Stimulated activated memory B cell treated with anti-CD40 and anti-IgM and Interleukin-4, amounts not matched to agents 10 μg/mL and 1 μg/mL and 100 μg/mL, for 72 hours (primary cell): ENCODE data around the gene FFAR1.
"Not testable (repeated sequence)": the region's sequence is repeated elsewhere in the genome, so short reads cannot be mapped to it uniquely, and the experiment has no call there.

Experiments
- ATAC-seq: fragments of 150-1000 bp; cut with Tn5 transposase; 2 replicates; pipeline ENCODE4 v1.10.0; 2021
- H3K27ac Mint-ChIP-seq: one replicate; pipeline ENCODE4 v1.8.0; 2022; ENCODE audit warnings: mild to moderate bottlenecking, mixed read lengths
- H3K27me3 Mint-ChIP-seq: one replicate; pipeline ENCODE4 v1.8.0; 2022; ENCODE audit warnings: mixed read lengths
- H3K36me3 Mint-ChIP-seq: one replicate; pipeline ENCODE4 v1.8.0; 2022; ENCODE audit warnings: mixed read lengths
- H3K4me1 Mint-ChIP-seq: one replicate; pipeline ENCODE4 v1.8.0; 2022; ENCODE audit warnings: mixed read lengths
- H3K4me3 Mint-ChIP-seq: one replicate; pipeline ENCODE4 v1.8.0; 2022; ENCODE audit warnings: mild to moderate bottlenecking, moderate library complexity, mixed read lengths
- H3K9me3 Mint-ChIP-seq: one replicate; pipeline ENCODE4 v1.8.0; 2022; ENCODE audit warnings: mixed read lengths

FFAR1 gene

DNA sequence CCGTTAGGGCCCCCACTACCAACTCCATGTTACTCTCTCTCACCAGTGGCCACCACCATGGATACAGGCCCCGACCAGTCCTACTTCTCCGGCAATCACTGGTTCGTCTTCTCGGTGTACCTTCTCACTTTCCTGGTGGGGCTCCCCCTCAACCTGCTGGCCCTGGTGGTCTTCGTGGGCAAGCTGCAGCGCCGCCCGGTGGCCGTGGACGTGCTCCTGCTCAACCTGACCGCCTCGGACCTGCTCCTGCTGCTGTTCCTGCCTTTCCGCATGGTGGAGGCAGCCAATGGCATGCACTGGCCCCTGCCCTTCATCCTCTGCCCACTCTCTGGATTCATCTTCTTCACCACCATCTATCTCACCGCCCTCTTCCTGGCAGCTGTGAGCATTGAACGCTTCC, 11.1 kb downstream of the FFAR1 start:
- not testable (repeated sequence) for ATAC-seq

DNA sequence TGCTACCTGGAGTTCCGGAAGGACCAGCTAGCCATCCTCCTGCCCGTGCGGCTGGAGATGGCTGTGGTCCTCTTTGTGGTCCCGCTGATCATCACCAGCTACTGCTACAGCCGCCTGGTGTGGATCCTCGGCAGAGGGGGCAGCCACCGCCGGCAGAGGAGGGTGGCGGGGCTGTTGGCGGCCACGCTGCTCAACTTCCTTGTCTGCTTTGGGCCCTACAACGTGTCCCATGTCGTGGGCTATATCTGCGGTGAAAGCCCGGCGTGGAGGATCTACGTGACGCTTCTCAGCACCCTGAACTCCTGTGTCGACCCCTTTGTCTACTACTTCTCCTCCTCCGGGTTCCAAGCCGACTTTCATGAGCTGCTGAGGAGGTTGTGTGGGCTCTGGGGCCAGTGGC, 11.7 kb downstream of the FFAR1 start:
- not testable (repeated sequence) for H3K4me1 Mint-ChIP-seq, ATAC-seq

More for the DNA sequence above, 11.1 kb downstream of the FFAR1 start:
- peaks cover 57% of the 10 kb centered on the region for H3K27me3 Mint-ChIP-seq
- H3K4me1 Mint-ChIP-seq, H3K36me3 Mint-ChIP-seq, H3K9me3 Mint-ChIP-seq, H3K27ac Mint-ChIP-seq, H3K4me3 Mint-ChIP-seq: not testable (repeated sequence)

DNA sequence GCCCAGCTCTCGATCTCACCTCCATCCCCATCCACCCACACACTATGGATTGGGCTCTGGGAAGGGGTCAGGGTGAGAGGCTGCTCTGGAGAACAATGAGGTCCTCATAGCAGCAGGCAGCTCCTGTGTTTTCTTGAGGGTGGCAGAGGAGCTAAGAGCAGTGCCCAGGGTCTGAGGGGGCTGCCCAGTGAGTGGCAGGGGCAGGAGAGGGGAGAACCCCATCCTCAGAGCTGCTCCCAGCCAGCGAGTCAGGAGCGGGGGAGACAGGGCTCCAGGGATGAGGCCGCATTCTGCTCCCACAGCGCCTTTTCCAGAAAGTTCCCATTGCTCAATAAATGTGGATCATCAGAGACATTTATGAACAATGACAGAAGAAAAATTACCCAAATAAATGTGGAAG, 12.4 kb downstream of the FFAR1 start:
- not testable (repeated sequence) for H3K9me3 Mint-ChIP-seq, H3K27ac Mint-ChIP-seq, H3K4me3 Mint-ChIP-seq, H3K4me1 Mint-ChIP-seq, H3K36me3 Mint-ChIP-seq, ATAC-seq
- H3K27me3 Mint-ChIP-seq = peaks cover 67% of the 10 kb centered on the region

More for the DNA sequence above, 11.7 kb downstream of the FFAR1 start:
- not testable (repeated sequence) for H3K4me3 Mint-ChIP-seq, H3K9me3 Mint-ChIP-seq, H3K27ac Mint-ChIP-seq, H3K36me3 Mint-ChIP-seq
- peaks cover 62% of the 10 kb centered on the region for H3K27me3 Mint-ChIP-seq

DNA sequence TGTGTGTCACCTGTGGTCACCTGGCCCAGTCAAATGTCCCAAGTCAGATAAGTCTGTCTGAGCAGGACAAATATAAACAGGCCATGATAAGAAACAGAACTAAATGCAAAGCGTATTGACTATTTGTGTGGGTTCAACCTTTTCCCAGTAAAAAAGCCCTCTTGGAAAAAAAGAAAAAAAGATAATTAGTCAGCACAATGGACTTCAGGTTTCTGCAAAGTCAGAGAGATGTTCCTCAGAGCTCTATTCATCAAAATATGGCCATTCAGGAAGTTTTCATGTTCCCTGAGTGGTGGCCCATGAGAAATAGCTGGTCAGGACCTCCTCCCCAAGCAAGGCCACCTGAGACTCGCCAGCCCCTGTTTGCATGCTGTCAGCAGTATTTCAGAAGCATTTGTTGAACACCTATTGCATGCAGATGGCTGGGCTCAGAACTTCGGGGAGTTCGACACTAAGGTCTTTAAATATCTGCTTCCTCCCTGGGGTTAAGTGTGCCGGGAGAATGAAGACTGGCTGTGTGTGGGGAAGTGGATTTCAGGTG, 13.2 kb downstream of the FFAR1 start:
- Mint-ChIP-seq H3K9me3 (no peaks in the 10 kb centered on the region), H3K4me3 (no peak overlapping the region), H3K27ac (no peak overlapping the region), H3K4me1 (peaks cover 7% of the 10 kb centered on the region), H3K36me3 (no peaks in the 10 kb centered on the region), H3K27me3 (peaks cover 68% of the 10 kb centered on the region)
- ATAC-seq = no peak

DNA sequence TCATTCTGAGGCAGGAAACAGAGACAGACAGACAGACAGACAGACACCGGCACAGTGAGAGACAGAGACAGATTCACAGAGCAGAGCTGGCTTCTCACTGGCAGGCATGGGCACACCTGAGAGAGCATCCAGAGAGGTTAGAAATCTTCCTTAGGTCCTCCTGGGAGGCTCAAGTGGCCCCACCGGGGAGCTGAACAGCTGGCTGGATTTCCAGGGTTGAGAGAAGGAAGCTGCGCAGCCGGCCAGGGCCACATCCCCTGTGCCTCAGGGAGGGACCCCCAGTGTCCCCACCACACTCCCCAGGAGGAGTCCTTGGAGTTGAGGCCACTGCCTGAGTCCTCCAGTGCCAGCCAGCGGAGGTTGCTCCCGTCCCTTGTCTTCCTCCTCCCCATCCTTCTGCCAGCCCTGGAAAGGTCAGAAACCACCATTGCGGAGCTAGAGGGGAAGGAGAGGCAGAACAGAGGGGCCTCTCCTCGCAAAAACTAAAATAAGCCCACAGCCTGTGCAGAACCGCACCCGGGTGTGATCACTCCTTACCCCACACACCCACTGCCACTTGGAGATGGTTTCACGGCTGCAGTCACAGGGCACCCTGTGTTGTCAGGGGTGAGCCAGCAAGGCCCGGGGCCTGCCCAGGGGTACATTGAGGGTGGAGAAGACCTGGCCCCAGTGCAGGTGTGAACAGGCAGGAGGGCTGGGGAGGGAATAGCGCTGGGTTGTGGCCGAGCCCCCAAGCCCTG, 14.7 kb downstream of the FFAR1 start:
- Mint-ChIP-seq H3K4me1 (peaks cover 7% of the 10 kb centered on the region), H3K4me3 (no peak overlapping the region), H3K36me3 (no peaks in the 10 kb centered on the region), H3K27me3 (peaks cover 61% of the 10 kb centered on the region), H3K27ac (no peak overlapping the region), H3K9me3 (no peaks in the 10 kb centered on the region)
- ATAC-seq = no peak

DNA sequence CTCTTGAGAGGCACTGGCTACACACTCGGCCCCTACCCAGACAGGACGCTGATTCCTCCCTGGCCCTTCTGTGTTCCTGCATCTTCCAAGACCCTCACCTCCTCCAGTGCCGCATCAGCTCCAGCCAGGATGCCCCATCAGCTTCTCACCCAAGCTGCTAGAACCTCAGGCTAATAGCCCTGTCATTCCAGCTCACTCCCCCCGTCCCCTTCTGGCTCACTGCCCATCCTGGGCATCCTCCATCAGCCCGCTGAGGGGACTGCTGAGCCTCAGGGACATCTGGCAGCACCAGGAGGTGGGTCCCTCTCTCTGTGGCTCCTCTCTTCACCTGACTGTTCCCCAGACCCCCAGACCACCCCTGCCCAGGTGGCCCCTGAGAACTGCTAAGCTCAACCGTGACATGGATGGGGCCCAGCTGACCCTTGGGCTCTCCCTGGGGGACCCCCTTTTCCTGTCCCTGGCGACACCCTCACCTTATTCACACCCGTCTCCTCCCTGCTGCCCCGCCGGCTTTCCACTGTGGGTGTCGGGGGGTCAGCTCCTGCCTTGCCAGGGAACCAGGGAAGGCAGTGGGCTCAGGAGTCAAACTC, 15.4 kb downstream of the FFAR1 start:
- H3K9me3 Mint-ChIP-seq = no peaks in the 10 kb centered on the region
- no peak overlapping the region for H3K27ac Mint-ChIP-seq
- H3K4me3 Mint-ChIP-seq = no peak overlapping the region
- H3K36me3 Mint-ChIP-seq = no peaks in the 10 kb centered on the region
- peaks cover 4% of the 10 kb centered on the region for H3K4me1 Mint-ChIP-seq
- ATAC-seq = peak; percentile 34
- H3K27me3 Mint-ChIP-seq = peaks cover 54% of the 10 kb centered on the region

DNA sequence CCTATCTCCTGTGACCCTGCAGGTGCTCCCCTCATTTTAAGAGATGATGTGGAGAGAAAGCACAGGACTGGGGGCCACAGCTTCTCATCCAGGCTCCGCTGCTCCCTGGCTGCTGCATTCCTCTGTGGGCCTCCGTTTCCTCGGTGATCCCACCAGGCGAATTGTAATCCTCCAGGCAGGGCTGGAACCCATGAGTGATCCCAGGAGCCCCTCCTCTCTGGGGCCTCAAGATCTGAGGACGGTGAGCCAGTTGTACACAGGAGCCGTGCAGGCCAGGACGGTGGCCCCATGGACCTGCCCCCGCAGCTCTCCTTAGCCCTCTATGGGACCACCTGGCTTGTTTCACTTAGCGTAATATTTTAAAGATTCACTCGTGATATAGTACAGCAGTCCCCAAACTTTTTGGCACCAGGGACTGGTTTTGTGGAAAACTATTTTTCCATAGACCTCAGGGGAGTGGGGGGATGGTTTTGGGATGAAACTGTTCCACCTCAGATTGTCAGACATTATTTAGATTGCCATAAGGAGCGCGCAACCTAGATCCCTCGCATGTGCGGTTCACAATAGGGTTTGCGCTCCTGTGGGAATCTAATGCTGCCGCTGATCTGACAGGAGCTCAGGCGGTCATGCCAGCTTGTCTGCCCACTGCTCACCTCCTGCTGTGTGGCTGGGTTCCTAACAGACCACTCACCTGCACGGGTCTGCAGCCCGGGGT, 16.2 kb downstream of the FFAR1 start:
- no peaks in the 10 kb centered on the region for H3K4me1 Mint-ChIP-seq
- H3K4me3 Mint-ChIP-seq = no peak overlapping the region
- no peaks in the 10 kb centered on the region for H3K9me3 Mint-ChIP-seq
- ATAC-seq = no peak
- no peaks in the 10 kb centered on the region for H3K36me3 Mint-ChIP-seq
- peaks cover 48% of the 10 kb centered on the region for H3K27me3 Mint-ChIP-seq
- no peak overlapping the region for H3K27ac Mint-ChIP-seq

DNA sequence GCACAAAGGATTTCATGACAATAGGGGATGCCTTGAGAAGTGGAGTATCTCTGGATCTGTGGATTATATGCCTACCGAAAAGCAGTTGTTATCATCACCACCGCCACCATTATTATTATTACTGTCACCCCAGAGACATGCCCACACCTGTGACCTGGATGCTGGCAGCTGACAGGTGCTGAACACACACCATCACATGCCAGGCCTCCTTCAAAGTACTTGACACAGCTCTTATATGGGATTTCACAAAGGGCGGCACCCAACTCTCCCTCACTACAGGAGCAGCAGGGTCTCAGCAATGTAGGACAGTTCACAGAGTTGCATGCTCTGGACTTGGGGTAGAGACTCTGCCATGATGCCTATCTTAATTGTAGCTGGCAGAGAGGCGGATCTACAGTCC, 17.6 kb downstream of the FFAR1 start:
- H3K4me3 Mint-ChIP-seq = no peak overlapping the region
- no peaks in the 10 kb centered on the region for H3K4me1 Mint-ChIP-seq
- peaks cover 7% of the 10 kb centered on the region for H3K36me3 Mint-ChIP-seq
- H3K9me3 Mint-ChIP-seq = peaks cover 5% of the 10 kb centered on the region
- no peak overlapping the region for H3K27ac Mint-ChIP-seq
- peaks cover 48% of the 10 kb centered on the region for H3K27me3 Mint-ChIP-seq
- no peak for ATAC-seq

DNA sequence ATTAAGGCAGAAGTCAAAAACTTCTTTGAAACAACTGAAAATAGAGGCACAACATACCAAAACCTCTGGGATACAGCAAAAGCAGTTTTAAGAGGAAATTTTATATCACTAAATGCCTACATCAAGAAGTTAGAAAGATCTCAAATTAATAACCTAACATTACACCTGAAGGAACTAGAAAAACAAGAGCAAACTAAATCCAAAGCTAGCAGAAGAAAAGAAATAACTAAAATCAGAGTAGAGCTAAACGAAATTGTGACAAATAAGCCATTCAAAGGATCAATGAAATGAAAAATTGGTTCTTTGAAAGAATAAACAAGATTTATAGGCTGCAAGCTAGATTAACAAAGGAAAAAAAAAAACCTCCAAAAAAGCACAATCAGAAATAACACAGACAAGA, 20.7 kb downstream of the FFAR1 start:
- peaks cover 22% of the 10 kb centered on the region for H3K27me3 Mint-ChIP-seq
- no peak overlapping the region for H3K4me3 Mint-ChIP-seq
- peaks cover 7% of the 10 kb centered on the region for H3K36me3 Mint-ChIP-seq
- no peak overlapping the region for H3K27ac Mint-ChIP-seq
- H3K4me1 Mint-ChIP-seq = no peaks in the 10 kb centered on the region
- no peak for ATAC-seq
- peaks cover 5% of the 10 kb centered on the region for H3K9me3 Mint-ChIP-seq

DNA sequence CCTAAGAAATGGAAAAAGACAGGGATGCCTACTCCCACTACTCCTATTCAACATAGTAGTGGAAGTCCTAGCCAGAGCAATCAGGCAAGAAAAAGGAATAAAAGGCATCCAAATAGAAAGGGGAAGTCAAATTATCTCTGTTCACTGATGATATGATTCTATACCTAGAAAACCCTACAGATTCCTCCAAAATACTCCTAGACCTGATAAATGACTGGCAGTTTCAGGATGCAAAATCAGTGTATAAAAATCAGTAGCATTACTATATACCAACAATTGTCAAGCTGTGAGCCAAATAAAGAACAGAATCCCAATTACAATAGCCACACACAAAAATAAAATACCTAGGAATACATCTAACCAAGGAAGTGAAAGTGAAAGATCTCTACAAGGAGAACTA, 21.8 kb downstream of the FFAR1 start:
- ATAC-seq = no peak
- Mint-ChIP-seq H3K36me3 (peaks cover 7% of the 10 kb centered on the region), H3K4me3 (no peak overlapping the region), H3K4me1 (peaks cover 9% of the 10 kb centered on the region), H3K27ac (no peak overlapping the region), H3K9me3 (peaks cover 5% of the 10 kb centered on the region), H3K27me3 (peaks cover 10% of the 10 kb centered on the region)

DNA sequence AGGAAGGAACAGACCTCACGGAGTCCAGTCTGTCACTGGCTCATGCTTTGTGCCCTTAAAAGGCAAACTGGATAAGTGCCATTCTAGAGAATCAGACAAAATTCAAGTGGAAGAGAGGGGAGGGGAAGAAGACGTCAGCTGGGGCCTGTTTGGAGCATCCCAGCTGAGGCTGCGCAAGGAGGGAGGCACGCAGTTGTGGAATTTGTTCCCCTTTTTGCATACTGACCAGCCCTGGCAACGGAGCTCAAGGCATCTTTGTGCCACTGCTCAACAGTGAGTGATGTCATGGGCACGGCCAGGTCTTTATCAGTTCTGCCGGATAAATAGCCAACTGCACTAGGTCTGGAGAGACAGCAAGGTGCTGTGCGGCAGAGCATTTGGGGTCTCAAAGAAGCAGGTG, 23.0 kb downstream of the FFAR1 start, which contains the start of gene GPR42:
Gene GPR42 (plus strand): TSS at position 347 of the 400 bp plus-strand sequence. CDS start 292 bp downstream, outside the sequence.
- ATAC-seq = no peak

DNA sequence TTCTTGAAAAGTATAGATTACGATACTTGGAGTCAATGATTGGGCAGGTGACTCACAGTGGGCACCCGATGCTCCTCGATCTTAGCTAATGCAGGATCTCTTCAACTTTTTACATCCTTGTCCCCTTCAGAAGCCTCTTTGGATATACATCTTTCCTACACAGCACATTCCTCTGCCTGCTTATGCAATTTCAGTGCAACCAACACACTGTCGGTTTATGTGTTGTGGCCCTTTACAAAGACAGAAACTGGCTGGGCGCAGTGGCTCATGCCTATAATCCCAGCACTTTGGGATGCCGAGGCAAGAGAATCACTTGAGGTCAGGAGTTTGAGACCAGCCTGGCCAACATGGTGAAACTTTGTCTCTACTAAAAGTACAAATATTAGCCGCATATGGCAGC, 25.8 kb downstream of the FFAR1 start:
- H3K36me3 Mint-ChIP-seq = peaks cover 7% of the 10 kb centered on the region
- no peak overlapping the region for H3K4me3 Mint-ChIP-seq
- peaks cover 8% of the 10 kb centered on the region for H3K9me3 Mint-ChIP-seq
- H3K4me1 Mint-ChIP-seq = peaks cover 44% of the 10 kb centered on the region
- no peak for ATAC-seq
- H3K27ac Mint-ChIP-seq = no peak overlapping the region
- peaks cover 9% of the 10 kb centered on the region for H3K27me3 Mint-ChIP-seq

More for the DNA sequence above, 23.0 kb downstream of the FFAR1 start, which contains the start of gene GPR42:
- Mint-ChIP-seq H3K27ac (no peak within 1 kb of the TSS), H3K9me3 (peaks cover 5% of the 10 kb centered on the region), H3K27me3 (peaks cover 16% of the 10 kb centered on the region), H3K4me3 (no peak within 1 kb of the TSS), H3K36me3 (peaks cover 7% of the 10 kb centered on the region), H3K4me1 (peaks cover 21% of the 10 kb centered on the region)

DNA sequence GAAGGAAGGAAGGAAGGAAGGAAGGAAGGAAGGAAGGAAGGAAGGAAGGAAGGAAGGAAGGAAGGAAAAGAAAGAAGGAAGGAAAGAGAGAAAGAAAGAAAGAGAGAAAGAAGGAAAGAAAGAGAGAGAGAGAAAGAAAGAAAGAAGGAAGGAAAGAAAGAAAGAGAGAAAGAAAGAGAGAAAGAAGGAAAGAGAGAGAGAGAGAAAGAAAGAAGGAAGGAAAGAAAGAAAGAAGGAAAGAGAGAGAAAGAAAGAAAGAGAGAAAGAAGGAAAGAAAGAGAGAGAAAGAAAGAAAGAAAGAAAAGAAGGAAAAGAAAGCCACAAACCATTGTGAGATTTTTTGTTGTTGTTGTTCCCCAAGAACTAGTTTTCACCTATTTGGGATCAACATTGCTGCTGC, 26.3 kb downstream of the FFAR1 start:
- H3K27me3 Mint-ChIP-seq, ATAC-seq, H3K9me3 Mint-ChIP-seq, H3K4me3 Mint-ChIP-seq, H3K27ac Mint-ChIP-seq, H3K36me3 Mint-ChIP-seq: not testable (repeated sequence)
- H3K4me1 Mint-ChIP-seq = peaks cover 44% of the 10 kb centered on the region

DNA sequence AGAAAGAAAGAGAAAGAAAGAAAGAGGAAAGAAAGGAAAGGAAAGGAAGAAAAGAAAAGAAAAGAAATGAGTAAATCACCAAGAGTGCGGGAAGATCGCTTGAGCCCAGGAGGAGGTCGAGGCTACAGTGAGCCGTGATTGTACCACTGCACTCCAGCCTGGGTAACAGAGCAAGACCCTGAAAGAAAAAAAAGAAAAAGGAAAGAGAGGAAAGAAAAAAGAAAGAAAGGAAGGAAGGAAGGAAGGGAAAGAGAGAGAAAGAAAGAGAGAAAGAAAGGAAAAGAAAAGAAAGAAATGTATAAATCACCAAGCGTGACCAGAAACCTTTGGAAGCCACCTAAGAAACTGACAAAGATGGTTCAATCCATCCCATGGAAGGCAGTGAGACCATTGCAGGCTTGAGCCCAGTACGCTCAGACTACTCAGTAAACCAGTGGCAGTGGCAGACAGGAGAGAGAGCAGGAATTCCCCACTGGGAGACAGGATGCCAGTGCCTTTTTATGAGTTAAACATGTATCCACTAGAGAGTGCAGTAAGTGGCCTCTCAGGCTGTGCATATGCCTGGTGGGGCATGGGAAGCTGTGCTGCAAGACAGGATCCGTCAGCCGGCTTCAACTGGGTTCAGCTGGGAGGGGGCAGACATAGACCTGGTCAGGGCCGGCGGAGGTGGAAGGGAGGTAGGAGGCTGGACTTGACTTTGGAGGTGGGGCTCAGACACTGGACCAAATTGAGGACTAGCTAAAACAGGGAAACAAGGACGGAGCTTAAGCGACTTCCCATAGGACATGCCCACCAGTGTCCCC, 28.0 kb downstream of the FFAR1 start:
- H3K9me3 Mint-ChIP-seq = peaks cover 3% of the 10 kb centered on the region
- H3K4me3 Mint-ChIP-seq = no peak overlapping the region
- peaks cover 9% of the 10 kb centered on the region for H3K27me3 Mint-ChIP-seq
- no peaks in the 10 kb centered on the region for H3K36me3 Mint-ChIP-seq
- H3K4me1 Mint-ChIP-seq = peaks cover 44% of the 10 kb centered on the region
- ATAC-seq = no peak
- peak overlapping the region; percentile 4 for H3K27ac Mint-ChIP-seq

DNA sequence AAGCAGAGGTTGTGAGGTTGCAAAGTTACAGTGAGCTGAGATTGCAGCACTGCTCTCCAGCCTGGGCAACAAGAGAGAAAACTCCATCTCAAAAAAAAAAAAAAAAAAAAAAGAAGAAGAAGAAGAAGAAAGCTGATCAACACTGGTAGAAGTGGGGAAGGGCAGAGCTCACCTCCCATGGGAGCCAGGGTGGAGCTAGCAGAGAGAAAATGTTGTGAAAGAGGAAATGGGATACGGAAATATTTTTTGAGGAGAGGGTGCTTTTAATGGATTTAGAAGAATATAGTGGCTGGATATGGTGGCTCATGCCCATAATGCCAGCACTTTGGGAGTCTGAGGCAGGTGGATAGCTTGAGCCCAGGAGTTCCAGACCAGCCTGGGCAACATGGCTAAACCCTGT, 30.0 kb downstream of the FFAR1 start:
- H3K4me1 Mint-ChIP-seq = peaks cover 44% of the 10 kb centered on the region

More for the DNA sequence above, 30.0 kb downstream of the FFAR1 start:
- H3K27me3 Mint-ChIP-seq = peaks cover 9% of the 10 kb centered on the region
- no peak for ATAC-seq
- H3K9me3 Mint-ChIP-seq = peaks cover 3% of the 10 kb centered on the region
- H3K27ac Mint-ChIP-seq = no peak overlapping the region
- no peaks in the 10 kb centered on the region for H3K36me3 Mint-ChIP-seq
- H3K4me3 Mint-ChIP-seq = no peak overlapping the region
